Nephron progenitor cell (in vitro differentiated cells): Measurements from ENCODE around the gene ESAM.

Experiments used
- DNase-seq: peaks from one replicate; pipeline ENCODE4 v3.0.0; 2021
- H3K27ac Mint-ChIP-seq: 2 replicates; pipeline ENCODE4 v1.8.0; 2021; ENCODE audit warnings: mild to moderate bottlenecking, moderate library complexity, mixed read lengths
- H3K27me3 Mint-ChIP-seq: 2 replicates; pipeline ENCODE4 v1.8.0; 2021; ENCODE audit warnings: mild to moderate bottlenecking, low read depth, mixed read lengths; ENCODE audit not compliant: poor library complexity
- H3K36me3 Mint-ChIP-seq: 2 replicates; pipeline ENCODE4 v1.8.0; 2021; ENCODE audit warnings: low read depth, mixed read lengths
- H3K4me1 Mint-ChIP-seq: 2 replicates; pipeline ENCODE4 v1.8.0; 2021; ENCODE audit warnings: mixed read lengths
- H3K4me3 Mint-ChIP-seq: 2 replicates; pipeline ENCODE4 v1.8.0; 2021; ENCODE audit warnings: mild to moderate bottlenecking, moderate library complexity, mixed read lengths
- H3K9me3 Mint-ChIP-seq: 2 replicates; pipeline ENCODE4 v1.8.0; 2021; ENCODE audit warnings: mild to moderate bottlenecking, moderate library complexity, mixed read lengths
- TF ChIP-seq, protein P1 (sequence below): fragments of 200-600 bp; sonication (generic); IDR thresholded peaks from 2 replicates; pipeline ENCODE4 v1.5.0; 2021; ENCODE audit warnings: antibody characterized with exemption

ESAM gene

DNA sequence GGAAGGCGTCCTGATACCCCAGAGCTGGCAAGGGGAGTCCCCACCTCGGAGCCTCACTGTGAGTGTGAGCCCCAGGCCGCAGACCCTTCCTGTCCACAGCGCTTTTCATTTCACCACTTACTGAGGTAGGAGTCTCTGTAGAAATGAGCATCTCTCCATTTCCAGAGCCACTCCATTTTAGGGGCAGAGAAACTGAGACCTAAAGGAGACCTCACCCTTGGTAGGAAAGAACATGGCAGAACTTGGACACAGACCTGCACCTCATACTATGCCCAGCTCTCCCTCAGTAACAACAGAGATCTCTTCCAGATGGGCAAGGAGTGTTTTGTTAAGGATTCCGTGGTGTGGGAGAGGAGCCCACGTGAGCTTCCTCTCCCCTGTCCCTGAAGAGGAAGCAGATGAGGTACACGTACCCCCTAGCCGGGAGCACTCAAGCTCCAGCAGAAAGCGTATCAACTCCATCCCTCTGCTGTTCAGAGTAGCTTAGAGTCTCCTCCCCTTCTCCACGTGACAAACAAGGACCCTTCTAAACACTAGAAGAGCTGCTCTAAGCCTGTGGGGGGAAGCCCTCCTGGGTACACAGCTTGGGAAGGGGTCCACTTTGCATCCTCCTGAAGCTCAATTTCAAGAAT lies 9.5 kb downstream of the ESAM start:
- H3K36me3 Mint-ChIP-seq: no peaks in the 10 kb centered on the region
- no peak for DNase-seq
- peaks cover 25% of the 10 kb centered on the region for H3K4me1 Mint-ChIP-seq
- TF ChIP-seq, protein P1, sequence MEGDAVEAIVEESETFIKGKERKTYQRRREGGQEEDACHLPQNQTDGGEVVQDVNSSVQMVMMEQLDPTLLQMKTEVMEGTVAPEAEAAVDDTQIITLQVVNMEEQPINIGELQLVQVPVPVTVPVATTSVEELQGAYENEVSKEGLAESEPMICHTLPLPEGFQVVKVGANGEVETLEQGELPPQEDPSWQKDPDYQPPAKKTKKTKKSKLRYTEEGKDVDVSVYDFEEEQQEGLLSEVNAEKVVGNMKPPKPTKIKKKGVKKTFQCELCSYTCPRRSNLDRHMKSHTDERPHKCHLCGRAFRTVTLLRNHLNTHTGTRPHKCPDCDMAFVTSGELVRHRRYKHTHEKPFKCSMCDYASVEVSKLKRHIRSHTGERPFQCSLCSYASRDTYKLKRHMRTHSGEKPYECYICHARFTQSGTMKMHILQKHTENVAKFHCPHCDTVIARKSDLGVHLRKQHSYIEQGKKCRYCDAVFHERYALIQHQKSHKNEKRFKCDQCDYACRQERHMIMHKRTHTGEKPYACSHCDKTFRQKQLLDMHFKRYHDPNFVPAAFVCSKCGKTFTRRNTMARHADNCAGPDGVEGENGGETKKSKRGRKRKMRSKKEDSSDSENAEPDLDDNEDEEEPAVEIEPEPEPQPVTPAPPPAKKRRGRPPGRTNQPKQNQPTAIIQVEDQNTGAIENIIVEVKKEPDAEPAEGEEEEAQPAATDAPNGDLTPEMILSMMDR: no peak
- no peak overlapping the region for H3K27ac Mint-ChIP-seq
- H3K27me3 Mint-ChIP-seq: peaks cover 100% of the 10 kb centered on the region
- H3K9me3 Mint-ChIP-seq: peaks cover 5% of the 10 kb centered on the region
- H3K4me3 Mint-ChIP-seq: peak overlapping the region; percentile 63

DNA sequence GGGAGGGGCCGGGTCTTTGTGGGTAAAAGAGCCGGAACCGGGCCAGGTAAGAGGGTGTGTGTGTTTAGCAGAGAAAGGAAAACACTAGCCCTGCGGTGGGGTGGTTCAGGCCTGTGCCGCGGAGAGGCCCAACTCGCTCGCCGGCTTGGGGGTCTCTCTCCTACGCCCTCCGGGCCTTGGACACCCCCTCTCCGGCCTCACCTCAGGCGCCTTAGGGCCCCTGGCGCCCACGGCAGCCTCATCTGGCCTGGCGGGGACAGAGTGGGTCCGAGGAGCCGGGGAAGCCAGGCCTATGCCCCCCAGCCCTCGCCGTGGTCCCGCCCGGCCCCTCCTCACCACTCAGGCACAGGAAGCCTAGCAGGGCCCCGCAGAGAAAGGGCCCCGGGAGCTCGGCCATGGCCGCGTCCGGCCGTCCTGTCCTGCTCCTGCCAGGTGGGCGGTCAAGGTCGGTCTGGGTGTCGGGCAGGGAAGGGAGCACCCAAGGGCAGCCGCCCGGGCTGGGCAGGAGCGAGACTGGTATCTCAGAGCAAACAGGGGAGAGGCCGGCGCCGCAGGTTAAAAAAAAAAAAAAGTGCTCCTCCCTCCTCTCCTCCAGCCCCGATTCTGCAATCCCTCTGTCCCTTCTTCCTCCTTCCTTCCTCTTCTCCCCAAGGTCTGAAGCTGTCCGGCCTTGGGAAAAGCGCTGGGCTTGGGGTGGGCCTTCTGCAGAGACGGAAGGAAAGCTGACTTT lies 10.2 kb downstream of the ESAM start, which contains the start of gene VSIG2:
Gene VSIG2 (minus strand): TSS at position 515 of the 730 bp plus-strand sequence. CDS start 118 bp downstream, at position 397.
- peaks cover 100% of the 10 kb centered on the region for H3K27me3 Mint-ChIP-seq
- H3K36me3 Mint-ChIP-seq: no peaks in the 10 kb centered on the region
- peaks cover 5% of the 10 kb centered on the region for H3K9me3 Mint-ChIP-seq
- TF ChIP-seq, protein P1: no peak
- peak within 1 kb of the TSS; percentile 63 for H3K4me3 Mint-ChIP-seq
- DNase-seq: no peak
- H3K27ac Mint-ChIP-seq: no peak within 1 kb of the TSS
- peaks cover 31% of the 10 kb centered on the region for H3K4me1 Mint-ChIP-seq

DNA sequence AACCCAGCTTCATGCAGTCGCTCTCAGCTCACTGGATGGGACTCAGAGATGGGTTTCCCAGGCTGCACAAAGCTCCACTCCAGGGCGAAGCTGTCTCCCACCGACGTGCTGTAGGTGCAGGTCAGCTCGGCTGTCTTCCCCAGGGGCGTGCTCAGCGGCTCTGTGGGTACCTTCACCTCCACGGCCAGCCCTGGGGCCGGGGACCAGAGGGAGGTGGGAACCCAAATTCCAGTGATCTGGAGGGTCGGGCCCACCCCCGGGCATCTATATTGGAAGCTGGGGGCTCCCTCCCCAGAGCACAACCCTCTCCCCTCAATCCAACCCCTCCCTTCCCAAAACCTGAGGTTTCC lies 10.7 kb downstream of the ESAM start:
- Mint-ChIP-seq H3K4me3 (no peak overlapping the region), H3K4me1 (peaks cover 36% of the 10 kb centered on the region), H3K9me3 (peaks cover 5% of the 10 kb centered on the region), H3K36me3 (no peaks in the 10 kb centered on the region), H3K27me3 (peaks cover 100% of the 10 kb centered on the region), H3K27ac (no peak overlapping the region)
- TF ChIP-seq, protein P1: no peak
- no peak for DNase-seq

DNA sequence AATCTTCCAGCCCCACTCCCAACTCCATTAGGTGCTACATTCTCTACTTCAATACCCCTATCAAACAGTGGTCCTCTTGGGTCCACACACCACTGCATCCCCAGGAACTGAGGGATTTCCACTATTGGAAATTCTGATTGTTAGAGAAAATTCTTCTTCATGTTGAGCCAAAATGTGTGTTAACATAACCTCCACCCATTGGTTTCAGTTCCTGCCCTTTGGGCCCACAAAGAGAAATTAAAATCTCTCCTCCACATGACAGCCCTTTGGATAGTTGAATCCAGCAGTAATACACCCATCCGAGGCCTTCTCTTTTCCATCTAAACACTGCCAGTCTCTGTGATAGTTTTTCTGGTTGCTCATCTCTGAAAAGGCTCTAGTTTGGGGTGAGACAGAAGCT lies 12.2 kb downstream of the ESAM start:
- peaks cover 100% of the 10 kb centered on the region for H3K27me3 Mint-ChIP-seq

GRCh38 chr11:124748481-124749343 lies 13.4 kb downstream of the ESAM start:
- TF ChIP-seq, protein P1: no peak
- no peak for DNase-seq
- Mint-ChIP-seq H3K4me3 (no peak overlapping the region), H3K9me3 (peaks cover 5% of the 10 kb centered on the region), H3K4me1 (peaks cover 30% of the 10 kb centered on the region), H3K27ac (no peak overlapping the region), H3K36me3 (no peaks in the 10 kb centered on the region), H3K27me3 (peaks cover 100% of the 10 kb centered on the region)

More for the DNA sequence above, 12.2 kb downstream of the ESAM start:
- Mint-ChIP-seq H3K4me3 (no peak overlapping the region), H3K9me3 (peaks cover 5% of the 10 kb centered on the region), H3K27ac (no peak overlapping the region), H3K4me1 (peaks cover 42% of the 10 kb centered on the region), H3K36me3 (no peaks in the 10 kb centered on the region)
- no peak for DNase-seq
- TF ChIP-seq, protein P1: no peak
